Ureter (tissue), 1 donor: Measurements from ENCODE around the gene REG4. TPM values are rescaled to one million over a fixed set of nuclear protein-coding genes. Genes with fewer than 3 reads are reported as not detected.
"Not testable (repeated sequence)": the region's sequence is repeated elsewhere in the genome, so short reads cannot be mapped to it uniquely, and the experiment has no call there.

Source experiments
- DNase-seq: peaks from one replicate; pipeline ENCODE4 v3.0.0-alpha.2; 2020; ENCODE audit warnings: low spot score
- total RNA-seq: library from RNA; stranded (reverse); gene quantifications from one replicate; pipeline ENCODE4 v1.2.4, GENCODE V29; 2023
- donor health status: DM: yes; HTN: yes; CAD: no.

Gene REG4
- total RNA-seq, 1 donor from 2014 or later = not detected

- DNase-seq = no peak
Observed at GRCh38 chr1:119806489-119806888, 4.8 kb downstream of the REG4 start.

DNA sequence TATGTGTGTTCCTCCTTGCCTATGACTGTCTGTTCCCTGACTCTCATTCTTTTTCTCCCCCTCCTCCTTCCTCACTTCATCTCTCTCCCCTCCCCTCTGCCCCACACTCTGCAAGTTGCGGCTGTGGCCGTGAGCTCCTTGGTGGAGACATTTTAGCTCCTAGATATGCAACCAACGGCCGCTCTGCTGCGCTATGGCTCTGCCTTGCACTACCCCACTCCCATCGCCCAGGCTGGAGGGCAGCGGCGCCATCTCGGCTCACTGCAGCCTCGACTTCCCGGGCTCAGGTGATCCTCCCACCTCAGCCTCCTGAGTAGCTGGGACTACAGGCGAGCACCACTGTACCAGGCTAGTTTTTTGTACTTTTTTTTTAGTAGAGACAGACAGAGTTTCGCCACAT is 5.5 kb downstream of the REG4 start:
- DNase-seq = no peak

GRCh38 chr1:119805247-119805646 is 6.0 kb downstream of the REG4 start:
- DNase-seq = no peak

DNA sequence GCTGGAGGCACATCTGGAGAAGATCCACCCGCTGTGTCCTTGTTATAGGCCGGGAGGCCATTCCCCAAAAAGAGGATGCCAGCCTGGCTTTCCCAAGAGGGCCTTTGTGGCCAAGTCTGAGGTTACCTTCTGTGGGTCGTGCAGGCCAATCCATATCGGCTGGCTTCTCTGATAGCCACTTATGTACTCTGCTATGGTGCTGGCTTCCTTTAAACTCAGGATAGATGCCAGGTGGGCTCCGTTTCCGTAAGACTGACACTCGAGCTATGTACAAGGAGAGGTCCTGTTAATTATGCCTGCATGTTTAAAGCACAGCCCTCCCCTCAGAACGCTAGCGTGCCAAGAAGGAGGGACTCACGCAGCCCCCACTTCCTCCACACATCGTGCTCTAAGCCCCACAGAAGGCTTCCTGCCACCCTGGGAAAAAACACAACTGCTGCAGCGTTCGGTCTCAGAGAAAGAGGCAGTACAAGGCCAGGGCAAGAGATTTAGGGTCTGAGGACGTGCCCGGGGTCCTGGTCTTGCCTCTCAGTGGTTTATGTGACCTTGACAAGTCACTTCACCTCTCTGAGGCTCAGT is 11.6 kb downstream of the REG4 start:
- no peak for DNase-seq

DNA sequence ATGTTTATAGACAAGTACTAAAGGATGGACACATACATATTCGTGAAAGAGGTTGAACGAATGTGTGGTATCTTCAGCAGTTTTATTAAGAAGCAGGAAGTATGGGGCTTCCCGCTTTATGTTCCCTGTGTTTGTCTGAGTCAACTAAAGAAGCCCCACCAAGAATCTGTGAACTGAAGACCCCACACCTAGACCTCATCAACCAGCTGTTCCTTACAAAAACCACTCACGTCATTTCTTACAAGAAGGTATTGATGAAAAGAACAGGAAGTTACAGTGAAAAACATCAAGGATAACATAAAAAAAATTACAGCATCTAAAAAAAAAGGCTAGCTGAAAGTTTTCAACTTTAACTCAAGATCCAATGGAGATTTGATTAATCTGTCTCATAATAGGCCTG is 12.3 kb downstream of the REG4 start:
- DNase-seq = no peak

- DNase-seq = no peak
Observed at GRCh38 chr1:119797606-119798005, 13.7 kb downstream of the REG4 start.

GRCh38 chr1:119797162-119797561 is 14.1 kb downstream of the REG4 start:
- no peak for DNase-seq

DNA sequence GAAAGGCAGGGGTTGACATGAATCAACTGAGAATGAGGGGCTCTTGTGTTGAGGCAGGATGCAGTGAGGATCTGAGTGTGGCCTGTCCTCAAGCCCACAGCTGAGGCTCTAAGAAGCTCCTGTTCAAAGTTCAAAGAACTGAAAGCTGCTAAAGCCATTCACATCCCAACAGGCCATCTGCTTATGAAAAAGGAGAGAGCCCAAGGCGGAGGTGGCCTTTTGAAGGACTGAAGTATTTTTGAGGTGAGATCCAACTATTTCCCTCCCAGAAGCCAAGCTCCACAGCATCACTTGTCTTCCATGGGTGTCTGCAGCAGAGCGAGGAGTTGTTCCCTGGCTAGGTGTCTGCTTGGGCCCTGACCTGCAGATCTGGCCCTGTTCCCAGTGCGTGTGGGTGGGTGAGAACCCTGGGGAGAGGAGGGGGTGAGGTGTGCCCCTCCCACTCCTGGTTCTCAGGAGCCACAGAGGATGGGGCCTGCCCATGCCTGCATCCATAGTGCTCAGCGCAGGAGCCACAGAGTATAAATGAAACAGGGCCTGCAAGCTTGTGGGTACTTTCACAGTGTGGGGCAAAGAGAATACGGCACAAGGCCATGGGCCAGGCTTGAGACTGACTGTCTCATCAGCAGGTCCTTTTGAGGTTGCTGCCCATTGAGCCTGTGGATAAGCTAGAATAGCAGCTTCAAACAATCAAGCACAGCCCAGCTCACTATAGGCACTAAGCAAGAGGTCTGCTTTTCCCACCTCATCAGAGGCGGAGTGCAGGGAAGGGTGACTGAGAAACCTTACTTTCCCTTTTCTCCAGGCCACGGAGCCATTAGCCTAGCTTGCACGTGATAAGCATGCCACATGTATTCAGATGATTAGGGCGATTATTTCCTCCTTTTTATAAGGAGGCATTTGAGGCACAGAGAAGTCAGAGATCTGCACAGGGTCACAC is 15.7 kb downstream of the REG4 start:
- no peak for DNase-seq

DNA sequence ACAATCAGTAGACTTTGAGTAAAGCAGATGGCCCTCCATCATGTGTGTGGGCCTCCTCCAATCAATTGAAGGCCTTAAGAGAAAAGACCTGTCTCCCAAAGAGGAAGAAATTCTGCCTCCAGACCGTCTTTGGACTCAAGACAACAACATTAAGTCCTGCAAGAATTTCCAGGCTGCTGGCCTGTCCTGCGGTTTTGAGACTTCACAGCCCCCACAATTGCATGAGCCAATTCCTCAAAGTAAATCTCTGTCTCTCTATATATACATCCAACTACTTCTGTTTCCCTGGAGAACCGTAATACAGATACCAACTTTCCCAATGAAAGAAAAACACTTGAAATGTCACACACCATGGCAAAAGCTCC is 16.4 kb downstream of the REG4 start:
- no peak for DNase-seq

GRCh38 chr1:119794230-119794875 is 16.9 kb downstream of the REG4 start:
- DNase-seq = no peak

DNA sequence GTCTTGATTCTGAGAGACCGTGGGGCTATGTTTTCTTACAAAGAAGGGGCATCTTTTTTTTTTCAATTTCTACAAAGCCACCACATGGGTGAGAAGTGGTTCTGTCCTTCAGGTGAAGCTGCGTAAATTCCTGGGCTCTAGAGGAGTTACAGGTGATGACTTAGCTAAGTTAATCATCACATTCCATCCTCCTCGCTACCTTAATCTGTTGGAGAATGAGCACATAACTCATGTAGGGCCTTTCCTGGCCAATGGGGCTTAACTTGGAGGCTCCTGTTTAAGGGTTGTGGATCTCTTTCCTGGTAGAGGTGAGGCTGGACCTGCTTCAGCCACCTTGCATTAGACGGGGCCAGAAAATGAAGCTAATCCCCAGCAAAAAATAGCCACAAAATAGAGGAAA is 19.9 kb downstream of the REG4 start:
- DNase-seq = no peak

- DNase-seq = no peak
Observed at GRCh38 chr1:119790451-119791198, 20.6 kb downstream of the REG4 start.

DNA sequence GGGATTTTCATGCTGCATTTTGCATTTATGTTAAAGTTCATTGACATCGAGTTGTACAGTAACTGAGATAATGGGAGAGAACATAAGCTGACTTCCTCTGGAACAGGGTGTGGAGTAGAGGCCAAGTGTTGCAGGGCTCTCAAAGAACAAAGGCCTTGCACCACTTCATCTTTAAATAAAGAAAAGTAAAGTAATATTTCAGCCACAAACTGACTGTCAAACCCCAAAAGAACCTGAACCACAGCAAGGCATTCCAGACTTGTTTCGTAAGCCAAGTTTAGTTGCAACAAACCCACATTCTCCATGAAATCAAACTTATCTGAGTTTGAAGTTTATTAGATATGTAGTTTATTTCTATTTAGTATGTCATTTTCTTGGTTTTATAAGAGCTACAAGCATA is 23.5 kb downstream of the REG4 start:
- DNase-seq = no peak

GRCh38 chr1:119786473-119787050 is 24.7 kb downstream of the REG4 start:
- not testable (repeated sequence) for DNase-seq

- DNase-seq = not testable (repeated sequence)
Observed at GRCh38 chr1:119786046-119786445, 25.2 kb downstream of the REG4 start.

- peak; percentile 59 for DNase-seq
Observed at GRCh38 chr1:119784191-119784781, 27.0 kb downstream of the REG4 start.

DNA sequence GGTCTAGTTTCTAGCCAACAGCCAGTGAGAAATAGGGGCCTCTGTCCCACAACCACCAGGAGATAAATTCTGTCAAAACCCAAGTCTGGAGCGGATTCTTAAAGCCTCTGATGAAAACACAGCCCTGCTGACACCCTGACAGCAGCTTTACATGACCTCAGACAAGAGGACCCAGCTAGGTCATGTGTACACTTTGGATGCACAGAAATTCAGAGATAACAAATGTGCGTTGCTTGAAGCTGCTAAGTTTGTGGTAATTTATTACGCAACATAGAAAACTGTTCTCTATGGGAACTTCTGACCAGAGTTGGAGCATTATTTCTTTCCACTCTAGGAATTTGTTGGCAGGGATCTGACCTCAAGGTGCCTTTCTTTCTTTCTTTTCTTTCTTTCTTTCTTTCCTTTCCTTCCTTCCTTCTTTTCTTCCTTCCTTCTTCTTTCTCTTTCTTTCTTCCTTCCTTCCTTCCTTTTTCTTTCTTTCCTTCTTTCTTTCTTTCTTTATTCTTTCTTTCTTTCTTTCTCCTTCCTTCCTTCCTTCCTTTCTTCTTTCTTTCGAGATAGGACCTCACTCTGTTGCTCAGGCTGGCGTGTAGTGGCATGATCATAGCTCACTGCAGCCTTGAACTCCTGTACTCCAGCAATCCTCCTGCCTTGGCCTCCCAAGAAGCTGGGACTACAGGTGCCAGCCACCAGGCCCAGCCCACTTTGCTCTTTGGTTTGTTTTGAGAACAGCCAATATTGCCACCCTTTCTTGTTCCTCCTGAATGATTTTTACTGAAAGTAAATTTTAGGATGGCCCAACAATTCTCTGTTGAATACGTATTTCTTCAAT is 27.7 kb downstream of the REG4 start:
- no peak for DNase-seq

GRCh38 chr1:119782631-119783325 is 28.5 kb downstream of the REG4 start:
- DNase-seq = no peak

DNA sequence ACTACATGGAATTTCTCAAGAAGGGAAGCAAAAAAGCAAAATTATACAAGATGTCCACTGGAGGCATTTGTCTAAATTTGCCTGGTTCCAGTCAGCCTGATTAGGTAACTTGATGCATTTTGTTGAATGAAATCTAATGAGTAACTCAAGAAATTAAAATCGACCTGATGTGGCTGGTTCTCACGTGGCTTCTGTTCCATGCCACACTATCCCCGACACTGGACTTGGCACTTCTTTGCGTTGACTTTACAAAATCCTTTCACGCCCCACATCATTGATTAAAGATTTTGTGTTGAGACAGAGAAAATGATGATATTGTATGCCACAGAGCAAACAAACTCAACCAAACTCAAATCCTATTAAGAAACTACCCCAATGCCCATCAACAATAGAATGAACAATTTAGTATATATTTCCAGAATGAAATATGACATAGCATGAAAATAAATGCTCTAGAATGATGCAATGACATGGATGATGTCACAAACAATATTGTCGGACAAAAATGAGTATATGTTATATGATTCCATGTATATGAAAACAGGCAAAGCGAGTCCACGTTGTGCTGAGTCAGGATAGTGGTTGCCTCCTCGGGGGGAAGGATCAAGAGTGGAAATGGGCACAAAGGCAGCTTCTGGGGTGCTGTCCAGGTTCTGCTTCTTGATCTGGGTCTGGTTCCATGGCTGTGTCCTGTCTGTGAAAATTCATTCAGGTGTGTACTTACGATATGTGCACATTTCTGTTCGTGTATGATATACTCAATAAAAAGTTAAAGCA is 29.6 kb downstream of the REG4 start:
- DNase-seq = no peak
